Neutrophil (primary cell): ENCODE results near the gene FRYL.

Source experiments
- H3K27ac ChIP-seq: fragments of 200-600 bp; sonication (generic); 2 replicates; pipeline ENCODE4 v1.5.1; 2016; ENCODE audit warnings: mild to moderate bottlenecking, moderate library complexity
- H3K27me3 ChIP-seq: fragments of 200-600 bp; sonication (generic); 2 replicates; pipeline ENCODE4 v1.6.0; 2016; ENCODE audit warnings: mild to moderate bottlenecking
- H3K36me3 ChIP-seq: fragments of 200-600 bp; sonication (generic); 2 replicates; pipeline ENCODE4 v1.5.1; 2017
- H3K4me1 ChIP-seq, 2 experiments: fragments of 200-600 bp in 1 of 2; sonication (generic) in 1 of 2; 1 replicate in 1 of 2; 2 replicates in 1 of 2; pipeline versions ENCODE4 v1.5.1 to v1.6.1; 2013 to 2016; ENCODE audit warnings: low read depth in 1 of 2, low read length in 1 of 2, mild to moderate bottlenecking in 1 of 2, moderate library complexity in 1 of 2; ENCODE audit not compliant: control insufficient read depth in 1 of 2, insufficient read depth in 1 of 2
- H3K4me3 ChIP-seq, 2 experiments: fragments of 200-600 bp in 1 of 2; sonication (generic) in 1 of 2; 1 replicate in 1 of 2; 2 replicates in 1 of 2; pipeline ENCODE4 v1.5.1; 2013 to 2016; ENCODE audit warnings: low read depth in 1 of 2, low read length in 1 of 2, mild to moderate bottlenecking in 1 of 2, moderate library complexity in 1 of 2
- H3K9me3 ChIP-seq: fragments of 200-600 bp; sonication (generic); 2 replicates; pipeline ENCODE4 v1.5.1; 2016
- CTCF ChIP-seq: fragments of 200-600 bp; sonication (generic); IDR thresholded peaks from 2 replicates; pipeline ENCODE4 v1.5.1; 2016; ENCODE audit warnings: antibody characterized with exemption

Gene FRYL

GRCh38 chr4:48791313-48791712, 11.2 kb upstream of the FRYL start:
- no peak for TF ChIP-seq CTCF
- H3K9me3 ChIP-seq: no peaks in the 10 kb centered on the region
- H3K4me1 ChIP-seq: no peaks in the 10 kb centered on the region
- H3K27me3 ChIP-seq: no peaks in the 10 kb centered on the region
- H3K27ac ChIP-seq: no peak overlapping the region
- H3K36me3 ChIP-seq: no peaks in the 10 kb centered on the region
- no peak overlapping the region for H3K4me3 ChIP-seq

GRCh38 chr4:48790561-48790960, 10.5 kb upstream of the FRYL start:
- no peaks in the 10 kb centered on the region for H3K27me3 ChIP-seq
- H3K4me3 ChIP-seq: no peak overlapping the region
- TF ChIP-seq CTCF: no peak
- H3K36me3 ChIP-seq: no peaks in the 10 kb centered on the region
- H3K27ac ChIP-seq: no peak overlapping the region
- no peaks in the 10 kb centered on the region for H3K4me1 ChIP-seq
- H3K9me3 ChIP-seq: no peaks in the 10 kb centered on the region

- Histone ChIP-seq H3K27ac (no peak overlapping the region), H3K9me3 (no peaks in the 10 kb centered on the region), H3K4me1 (no peaks in the 10 kb centered on the region), H3K4me3 (no peak overlapping the region), H3K36me3 (no peaks in the 10 kb centered on the region), H3K27me3 (no peaks in the 10 kb centered on the region)
- no peak for TF ChIP-seq CTCF
Measured at GRCh38 chr4:48787056-48787455, 7.0 kb upstream of the FRYL start.

GRCh38 chr4:48786549-48786948, 6.5 kb upstream of the FRYL start:
- H3K4me3 ChIP-seq: no peak overlapping the region
- H3K4me1 ChIP-seq: no peaks in the 10 kb centered on the region
- no peaks in the 10 kb centered on the region for H3K27me3 ChIP-seq
- H3K27ac ChIP-seq: no peak overlapping the region
- H3K36me3 ChIP-seq: no peaks in the 10 kb centered on the region
- no peaks in the 10 kb centered on the region for H3K9me3 ChIP-seq
- TF ChIP-seq CTCF: no peak

- TF ChIP-seq CTCF: no peak
- Histone ChIP-seq H3K27ac (no peak overlapping the region), H3K4me3 (no peak overlapping the region), H3K27me3 (no peaks in the 10 kb centered on the region), H3K9me3 (no peaks in the 10 kb centered on the region), H3K4me1 (peaks cover 0 to 8% of the 10 kb centered on the region in 2 experiments), H3K36me3 (no peaks in the 10 kb centered on the region)
Measured at GRCh38 chr4:48785302-48785701, 5.2 kb upstream of the FRYL start.

GRCh38 chr4:48781968-48782367, 1.9 kb upstream of the FRYL start:
- H3K9me3 ChIP-seq: no peaks in the 10 kb centered on the region
- peaks cover 20 to 30% of the 10 kb centered on the region in 2 experiments for H3K4me1 ChIP-seq
- TF ChIP-seq CTCF: no peak

More at GRCh38 chr4:48781968-48782367, 1.9 kb upstream of the FRYL start:
- Histone ChIP-seq H3K4me3 (no peak overlapping the region), H3K27ac (no peak overlapping the region), H3K36me3 (no peaks in the 10 kb centered on the region), H3K27me3 (no peaks in the 10 kb centered on the region)
